GM12891 (cell line): ENCODE measurements around the gene GPX3. TPM values are rescaled to one million over a fixed set of nuclear protein-coding genes. Genes with fewer than 3 reads are reported as not detected.

Source experiments
- DNase-seq: peaks from one replicate; pipeline ENCODE4 v3.0.0; 2011; ENCODE audit warnings: low spot score; ENCODE audit not compliant: insufficient read length
- FAIRE-seq: peaks from 2 replicates; lab custom pipeline; 2011; peaks lifted over from hg19 to GRCh38; lab: Jason Lieb, UNC
- PAX5 ChIP-seq: IDR thresholded peaks from 2 replicates; pipeline ENCODE4 v1.6.1; 2011; ENCODE audit warnings: low read length, moderate library complexity, mild to moderate bottlenecking; ENCODE audit not compliant: insufficient read depth, severe bottlenecking
- POLR2A ChIP-seq: IDR thresholded peaks from 2 replicates; pipeline ENCODE4 v1.6.1; 2011; ENCODE audit warnings: low read depth, low read length, control low read depth
- POLR2AphosphoS5 ChIP-seq: IDR thresholded peaks from 2 replicates; pipeline ENCODE4 v1.6.1; 2011; ENCODE audit warnings: low read depth, low read length, control low read depth
- POU2F2 ChIP-seq: IDR thresholded peaks from 2 replicates; pipeline ENCODE4 v1.6.1; 2011; ENCODE audit warnings: low read depth, mild to moderate bottlenecking, control low read depth, low read length, moderate library complexity
- SPI1 ChIP-seq: IDR thresholded peaks from 2 replicates; pipeline ENCODE4 v1.6.1; 2011; ENCODE audit warnings: low read depth, low read length, control low read depth
- TAF1 ChIP-seq: IDR thresholded peaks from 2 replicates; pipeline ENCODE4 v1.6.1; 2011; ENCODE audit warnings: low read depth, low read length, control low read depth
- polyA plus RNA-seq: library from polyadenylated mRNA; unstranded; fragments of >200 nt; gene quantifications from one replicate; pipeline ENCODE4 v1.2.1, GENCODE V29; 2012; ENCODE audit warnings: low read depth, missing spikeins, inconsistent platforms; ENCODE audit not compliant: missing spikeins

GPX3 gene, protein sequence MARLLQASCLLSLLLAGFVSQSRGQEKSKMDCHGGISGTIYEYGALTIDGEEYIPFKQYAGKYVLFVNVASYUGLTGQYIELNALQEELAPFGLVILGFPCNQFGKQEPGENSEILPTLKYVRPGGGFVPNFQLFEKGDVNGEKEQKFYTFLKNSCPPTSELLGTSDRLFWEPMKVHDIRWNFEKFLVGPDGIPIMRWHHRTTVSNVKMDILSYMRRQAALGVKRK
- polyA plus RNA-seq: 0.54 TPM

DNA sequence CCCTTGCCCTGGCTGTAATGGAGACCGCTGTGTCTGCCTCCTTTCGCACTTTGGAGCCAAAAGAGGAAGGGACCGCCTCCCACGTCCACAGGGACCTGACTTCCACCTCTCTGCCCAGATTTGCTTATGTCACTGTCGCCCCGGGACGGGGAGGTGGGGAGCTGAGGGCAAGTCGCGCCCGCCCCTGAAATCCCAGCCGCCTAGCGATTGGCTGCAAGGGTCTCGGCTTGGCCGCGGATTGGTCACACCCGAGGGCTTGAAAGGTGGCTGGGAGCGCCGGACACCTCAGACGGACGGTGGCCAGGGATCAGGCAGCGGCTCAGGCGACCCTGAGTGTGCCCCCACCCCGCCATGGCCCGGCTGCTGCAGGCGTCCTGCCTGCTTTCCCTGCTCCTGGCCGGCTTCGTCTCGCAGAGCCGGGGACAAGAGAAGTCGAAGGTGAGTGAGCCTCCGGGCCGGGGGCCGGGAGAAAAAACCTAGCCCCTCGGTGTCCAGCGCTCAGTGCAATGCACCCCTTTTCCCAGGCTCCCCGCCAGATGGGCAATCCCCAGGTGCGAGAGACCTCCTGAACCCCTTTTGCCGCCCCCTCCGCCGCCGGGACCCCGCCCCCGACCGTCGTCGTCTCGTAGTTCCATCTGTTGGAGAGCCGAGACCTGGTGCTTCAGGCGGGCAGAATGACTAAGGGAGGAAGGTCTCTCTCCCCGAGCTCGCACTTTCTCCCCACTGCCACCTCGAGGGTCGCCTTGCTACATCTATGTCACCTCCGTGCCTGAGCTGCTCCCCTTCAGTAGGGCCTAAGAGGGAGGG lies at the start of gene GPX3:
GPX3 (plus strand) TSS at position 288 of the 807 bp plus-strand sequence; CDS start at position 352, 64 bp downstream.
- DNase-seq: peak; percentile 64
- TF ChIP-seq SPI1 (0 out of 2 replicates have a peak, but pooled peaks have one; percentile 28), PAX5 (no peak), TAF1 (no peak)
- peak; percentile 75 for FAIRE-seq

DNA sequence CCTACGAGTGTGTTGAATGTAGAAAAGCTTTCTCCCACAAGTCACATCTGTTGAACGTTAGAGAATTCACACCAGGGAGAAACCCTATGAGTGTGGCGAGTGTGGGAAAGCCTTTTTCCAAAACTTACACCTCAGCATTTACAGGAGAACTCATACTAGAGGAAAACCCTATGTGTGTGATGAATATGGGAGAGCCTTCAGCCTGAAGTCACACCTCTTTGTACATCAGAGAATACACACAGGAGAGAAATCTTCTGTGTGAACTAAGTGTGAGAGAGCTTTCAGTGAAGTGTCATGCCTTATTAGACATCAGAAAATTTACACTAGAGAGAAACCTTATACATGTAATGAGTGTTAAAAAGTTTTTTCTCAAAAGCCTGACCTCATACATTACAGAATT lies 41.8 kb upstream of the GPX3 start:
- DNase-seq (no peak), FAIRE-seq (no peak)
- TF ChIP-seq TAF1: no peak
- no peak for TF ChIP-seq POU2F2
- no peak for TF ChIP-seq POLR2A
- TF ChIP-seq PAX5: no peak
- TF ChIP-seq SPI1: no peak
- no peak for TF ChIP-seq POLR2AphosphoS5

DNA sequence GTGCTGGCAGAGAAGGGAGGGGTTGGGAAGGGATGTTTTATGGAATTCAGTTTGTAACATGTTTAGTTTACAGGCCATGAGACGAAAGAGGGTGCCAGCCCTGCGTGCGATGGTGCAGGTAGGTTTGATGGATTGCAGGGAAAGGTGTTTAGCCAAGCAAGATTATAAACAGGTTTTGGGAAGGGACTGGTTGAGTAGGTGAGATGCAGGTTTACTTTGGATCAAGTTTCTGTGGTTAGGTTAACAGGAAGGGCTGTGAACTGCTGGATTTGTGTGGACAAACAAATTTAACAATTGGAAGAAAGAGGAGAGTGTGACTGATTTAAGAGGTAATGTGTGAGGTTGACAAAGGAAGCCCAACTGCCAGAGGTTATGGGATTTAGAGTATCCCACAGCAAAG lies 32.6 kb upstream of the GPX3 start:
- no peak for FAIRE-seq
- TF ChIP-seq SPI1: no peak
- TF ChIP-seq POU2F2: no peak
- TF ChIP-seq PAX5: no peak
- TF ChIP-seq POLR2AphosphoS5: no peak
- DNase-seq: no peak

DNA sequence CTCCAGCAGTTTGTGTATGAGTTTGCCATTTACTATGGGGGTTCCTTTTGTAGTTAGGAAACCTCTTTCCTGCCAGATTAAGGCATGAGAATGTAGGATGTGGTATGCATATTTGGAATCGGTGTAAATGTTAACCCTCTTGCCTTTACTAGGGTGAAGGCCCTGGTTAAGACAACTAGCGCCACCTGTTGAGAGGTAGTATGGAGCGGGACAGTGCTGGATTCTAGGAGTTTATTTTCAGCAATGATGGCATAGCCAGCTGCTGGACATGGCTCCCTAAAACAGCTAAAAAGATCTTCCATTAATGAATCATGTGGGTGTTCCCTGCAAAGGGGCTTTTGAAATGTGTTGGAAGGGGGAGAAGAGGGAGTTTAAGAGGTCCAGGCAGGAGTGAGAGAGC lies 30.7 kb upstream of the GPX3 start:
- DNase-seq: no peak
- TF ChIP-seq PAX5: no peak
- no peak for TF ChIP-seq TAF1
- TF ChIP-seq POLR2A: no peak
- no peak for TF ChIP-seq SPI1
- TF ChIP-seq POLR2AphosphoS5: no peak
- no peak for TF ChIP-seq POU2F2
- FAIRE-seq: no peak

DNA sequence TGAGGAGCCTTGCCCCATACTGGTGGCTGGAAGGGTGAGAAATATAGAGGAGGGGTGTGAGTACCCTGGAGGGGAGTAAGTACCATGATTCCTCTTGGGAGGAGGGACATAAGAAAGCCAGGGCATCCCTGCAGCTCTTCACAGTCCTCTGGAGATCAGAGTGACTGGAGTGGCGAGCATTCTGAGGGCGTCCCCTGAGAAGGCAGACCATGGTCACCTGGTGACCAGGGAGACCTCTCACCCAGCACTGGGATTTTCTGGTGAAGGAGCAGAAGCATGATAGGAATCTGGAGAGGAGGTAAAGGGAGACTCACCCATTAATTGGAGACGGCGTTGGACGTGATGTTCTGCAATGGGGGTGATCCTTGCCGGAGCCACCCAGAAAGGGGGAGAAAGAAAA lies 27.7 kb upstream of the GPX3 start:
- TF ChIP-seq POU2F2: no peak
- no peak for TF ChIP-seq POLR2AphosphoS5
- no peak for TF ChIP-seq POLR2A
- no peak for FAIRE-seq
- DNase-seq: no peak

DNA sequence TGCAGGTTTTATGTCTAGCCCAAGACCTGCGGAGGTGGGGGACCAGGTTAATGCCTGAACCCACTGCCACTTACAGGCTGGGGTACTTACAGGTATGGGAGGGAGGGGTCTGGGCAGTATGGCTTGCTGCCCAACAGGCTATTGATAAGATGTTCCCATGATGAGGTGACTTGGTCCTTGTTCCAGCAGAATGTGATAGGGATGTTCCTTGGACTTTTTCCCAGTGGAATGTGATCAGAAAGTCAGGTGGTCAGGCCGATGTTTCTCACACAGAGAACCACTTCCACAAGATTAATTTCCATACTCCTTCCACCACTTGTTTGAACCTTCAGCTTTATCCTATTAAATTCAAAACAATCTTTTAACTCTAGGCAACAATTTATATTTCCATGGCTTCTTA lies 27.0 kb upstream of the GPX3 start:
- no peak for DNase-seq
- no peak for FAIRE-seq
- no peak for TF ChIP-seq SPI1
- TF ChIP-seq PAX5: no peak
- no peak for TF ChIP-seq POLR2A
- TF ChIP-seq POU2F2: no peak
- TF ChIP-seq POLR2AphosphoS5: no peak
- no peak for TF ChIP-seq TAF1

DNA sequence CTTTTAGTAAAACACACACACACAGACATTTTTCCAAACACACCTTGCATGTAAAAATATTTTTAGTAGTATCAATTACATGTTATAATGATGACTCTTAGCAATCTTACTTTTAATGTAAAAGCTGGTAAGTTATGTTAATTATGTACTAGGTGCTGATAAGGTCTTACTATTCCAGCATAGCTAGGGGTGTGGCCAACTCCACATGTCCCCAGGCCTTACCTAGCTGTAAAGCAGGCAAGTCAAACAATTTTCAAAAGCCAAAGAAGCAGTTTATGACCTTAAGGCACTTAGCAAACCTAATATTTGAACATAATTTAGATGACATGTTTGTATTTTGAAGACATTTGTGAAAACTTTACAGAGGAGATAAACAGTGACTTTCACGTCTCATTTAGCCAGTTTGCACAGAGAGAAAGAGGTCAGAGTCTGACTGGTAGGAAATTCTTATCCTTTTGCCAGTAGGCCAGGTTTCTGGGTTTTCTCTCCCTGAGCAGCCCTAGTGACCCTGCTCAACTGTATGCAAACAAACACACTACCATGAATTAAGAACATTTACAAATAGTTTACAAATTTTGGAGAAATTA lies 26.5 kb upstream of the GPX3 start:
- DNase-seq: no peak
- TF ChIP-seq POLR2A (no peak), POU2F2 (no peak), SPI1 (no peak), PAX5 (no peak), POLR2AphosphoS5 (no peak), TAF1 (no peak)
- FAIRE-seq: no peak

DNA sequence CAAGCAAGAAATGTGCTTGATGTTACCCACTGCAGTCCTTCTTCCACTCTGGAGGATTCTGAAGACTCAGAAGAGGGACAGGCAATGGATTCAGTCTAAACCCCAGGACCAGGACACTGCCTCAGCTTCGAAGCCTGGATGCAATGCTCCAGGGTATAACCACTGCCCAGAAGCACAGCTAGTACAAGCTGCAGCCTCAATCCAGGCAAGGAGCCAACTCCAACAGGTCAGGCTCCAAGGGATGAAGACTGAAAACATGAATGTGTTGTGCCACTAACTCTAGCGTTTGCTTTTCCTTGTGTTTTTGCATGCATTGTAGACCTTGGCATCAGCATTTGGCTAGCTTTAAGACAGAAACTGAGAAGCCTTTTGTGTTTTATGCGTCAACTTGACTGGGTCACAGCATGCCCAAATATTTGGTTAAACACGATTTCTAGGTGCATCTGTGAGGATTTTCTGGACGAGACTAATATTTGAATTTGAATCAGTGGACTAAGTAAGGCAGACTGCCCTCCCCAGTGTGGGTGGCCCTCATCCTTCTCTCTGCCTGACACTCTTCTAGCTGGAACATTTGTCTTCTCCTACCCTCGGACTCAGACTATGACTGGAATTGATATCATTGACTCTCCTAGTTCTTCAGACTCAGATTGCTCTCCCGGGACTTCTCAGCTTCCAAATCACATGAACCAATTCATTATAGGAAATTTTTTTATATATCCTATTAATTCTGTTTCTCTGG lies 20.5 kb upstream of the GPX3 start:
- FAIRE-seq: no peak
- TF ChIP-seq SPI1: no peak
- no peak for TF ChIP-seq PAX5
- no peak for TF ChIP-seq POLR2AphosphoS5
- no peak for TF ChIP-seq POLR2A
- no peak for TF ChIP-seq POU2F2
- no peak for TF ChIP-seq TAF1
- DNase-seq: no peak

DNA sequence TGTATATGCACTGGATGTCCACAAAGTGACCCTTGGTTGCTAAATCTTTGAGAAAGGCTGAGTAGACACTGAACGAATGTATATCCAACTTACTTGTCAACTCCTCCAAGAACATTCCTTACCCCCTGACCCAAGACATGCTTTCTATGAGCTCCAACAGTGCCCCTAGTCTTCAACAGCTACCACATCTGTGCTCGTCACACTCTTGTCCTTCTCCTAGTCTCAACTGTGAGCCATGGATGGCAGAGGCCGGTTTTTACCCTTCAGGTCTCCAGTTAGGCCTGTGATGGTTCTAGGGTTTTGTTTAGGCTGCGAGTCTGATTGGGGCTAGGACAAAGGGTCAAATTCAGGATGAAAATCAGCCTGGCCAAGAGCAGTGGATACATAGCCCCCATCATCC lies 19.0 kb upstream of the GPX3 start:
- no peak for TF ChIP-seq POLR2A
- TF ChIP-seq SPI1: no peak
- TF ChIP-seq TAF1: no peak
- TF ChIP-seq POU2F2: no peak
- no peak for TF ChIP-seq PAX5
- TF ChIP-seq POLR2AphosphoS5: no peak
- FAIRE-seq (no peak), DNase-seq (no peak)
